Measurements from ENCODE around the gene VWA1. TPM values are rescaled to one million over a fixed set of nuclear protein-coding genes. Genes with fewer than 3 reads are reported as not detected.
A peak's percentile ranks its signal among the peaks of the same experiment; 100 is the strongest.
"Not testable (repeated sequence)": the region's sequence is repeated elsewhere in the genome, so short reads cannot be mapped to it uniquely, and the experiment has no call there.

Gene VWA1
- total and polyA plus RNA-seq, 5 experiments from 2014 or later: not detected

GRCh38 chr1:1406821-1407635 is 28.5 kb upstream of the VWA1 start, which contains the start of gene MRPL20:
Gene MRPL20 (minus strand): TSS chr1:1407293. CDS start chr1:1407217, 76 bp downstream.
- peak within 1 kb of the TSS; percentile 88 to 97 (median 92) for H3K4me3 Mint-ChIP-seq
- H3K27me3 Mint-ChIP-seq: no peaks in the 10 kb centered on the region
- ATAC-seq (peak; percentile 94 to 95), DNase-seq (peak; percentile 90 to 98 (median 94))
- peaks cover 17 to 57% (median 37%) of the 10 kb centered on the region in 4 donors for H3K4me1 Mint-ChIP-seq
- no peaks in the 10 kb centered on the region for H3K9me3 Mint-ChIP-seq
- H3K27ac Mint-ChIP-seq: peak within 1 kb of the TSS; percentile 89 to 98 (median 96)
- H3K36me3 Mint-ChIP-seq: peaks cover 0 to 42% (median 7%) of the 10 kb centered on the region in 3 donors
- POLR2A ChIA-PET: interaction anchor here (0.7 to 5.7 kb wide), 20 partner anchors 9 to 476 kb away, joined by 3 to 70 read pairs (median 4); partner anchors contain the start of genes AURKAIP1, CCNL2, MIB2 and MXRA8

GRCh38 chr1:1407636-1408318 is 27.7 kb upstream of the VWA1 start:
- Mint-ChIP-seq H3K4me3 (peak overlapping the region; percentile 79 to 96 (median 86)), H3K27ac (peak overlapping the region; percentile 31 to 94 (median 89)), H3K36me3 (peaks cover 0 to 34% (median 7%) of the 10 kb centered on the region in 3 donors), H3K4me1 (peaks cover 15 to 53% (median 33%) of the 10 kb centered on the region in 4 donors), H3K9me3 (no peaks in the 10 kb centered on the region), H3K27me3 (no peaks in the 10 kb centered on the region)
- DNase-seq (peak in 3 of 10 donors; percentile 14 to 58 (median 35)), ATAC-seq (no peak)
- POLR2A ChIA-PET: interaction anchor here (0.7 to 5.7 kb wide), 16 partner anchors 9 to 475 kb away, joined by 3 to 70 read pairs (median 6); partner anchors contain the start of genes AURKAIP1, CCNL2, MIB2 and MXRA8

- POLR2A ChIA-PET: interaction anchor here (1.7 kb wide), 1 partner anchor 11 kb away, joined by 6 read pairs; the partner anchor contains the start of gene CCNL2
- peak overlapping the region in 2 of 10 donors; percentile 34 to 63 for H3K27ac Mint-ChIP-seq
- H3K9me3 Mint-ChIP-seq, DNase-seq, ATAC-seq, H3K27me3 Mint-ChIP-seq: not testable (repeated sequence)
- H3K4me1 Mint-ChIP-seq: peaks cover 12 to 44% (median 24%) of the 10 kb centered on the region in 4 donors
- H3K36me3 Mint-ChIP-seq: peaks cover 0 to 16% (median 0%) of the 10 kb centered on the region in 3 donors
- peak overlapping the region in 2 of 10 donors; percentile 54 to 58 for H3K4me3 Mint-ChIP-seq
Observed at GRCh38 chr1:1410238-1410637, 25.3 kb upstream of the VWA1 start.

GRCh38 chr1:1411626-1412025 is 23.9 kb upstream of the VWA1 start:
- ATAC-seq: no peak
- peaks cover 0 to 6% (median 0%) of the 10 kb centered on the region in 3 donors for H3K36me3 Mint-ChIP-seq
- no peaks in the 10 kb centered on the region for H3K27me3 Mint-ChIP-seq
- peak in 1 of 10 donors; percentile 28 for DNase-seq
- no peaks in the 10 kb centered on the region for H3K9me3 Mint-ChIP-seq
- no peak overlapping the region for H3K4me3 Mint-ChIP-seq
- POLR2A ChIA-PET: interaction anchor here (1.7 kb wide), 1 partner anchor 12 kb away, joined by 6 read pairs; the partner anchor contains the start of gene CCNL2
- H3K27ac Mint-ChIP-seq: peak overlapping the region in 5 of 10 donors; percentile 43 to 78 (median 74)
- peaks cover 0 to 31% (median 16%) of the 10 kb centered on the region in 4 donors for H3K4me1 Mint-ChIP-seq

- POLR2A ChIA-PET, H3K36me3 Mint-ChIP-seq, H3K4me3 Mint-ChIP-seq, H3K27me3 Mint-ChIP-seq, ATAC-seq, DNase-seq, H3K9me3 Mint-ChIP-seq: not testable (repeated sequence)
- peaks cover 0 to 27% (median 15%) of the 10 kb centered on the region in 4 donors for H3K4me1 Mint-ChIP-seq
- H3K27ac Mint-ChIP-seq: peak overlapping the region in 5 of 10 donors; percentile 10 to 46 (median 18)
Observed at GRCh38 chr1:1412311-1412902, 23.1 kb upstream of the VWA1 start.

- Mint-ChIP-seq H3K27me3 (no peaks in the 10 kb centered on the region), H3K36me3 (no peaks in the 10 kb centered on the region), H3K27ac (no peak overlapping the region), H3K4me1 (peaks cover 0 to 4% (median 3%) of the 10 kb centered on the region in 4 donors), H3K4me3 (no peak overlapping the region), H3K9me3 (no peaks in the 10 kb centered on the region)
- ATAC-seq: no peak
- DNase-seq: peak in 1 of 10 donors; percentile 44
- POLR2A ChIA-PET: no interaction called here
Observed at GRCh38 chr1:1415751-1416150, 19.7 kb upstream of the VWA1 start.

- H3K27me3 Mint-ChIP-seq, H3K36me3 Mint-ChIP-seq: not testable (repeated sequence)
- H3K4me3 Mint-ChIP-seq: peak overlapping the region in 1 of 10 donors; percentile 33
Observed at GRCh38 chr1:1417396-1417795, 18.1 kb upstream of the VWA1 start.

GRCh38 chr1:1417825-1418463 is 17.5 kb upstream of the VWA1 start:
- H3K27ac Mint-ChIP-seq: peak overlapping the region in 1 of 10 donors; percentile 80
- DNase-seq: peak in 1 of 10 donors; percentile 38
- H3K36me3 Mint-ChIP-seq, H3K27me3 Mint-ChIP-seq, ATAC-seq, H3K4me1 Mint-ChIP-seq, H3K9me3 Mint-ChIP-seq: not testable (repeated sequence)
- POLR2A ChIA-PET: interaction anchor here (1.6 kb wide), 1 partner anchor 11 kb away, joined by 6 read pairs; the partner anchor contains the start of gene MRPL20
- H3K4me3 Mint-ChIP-seq: peak overlapping the region in 2 of 10 donors; percentile 33 to 63

More at GRCh38 chr1:1417396-1417795, 18.1 kb upstream of the VWA1 start:
- not testable (repeated sequence) for DNase-seq, H3K9me3 Mint-ChIP-seq, ATAC-seq, H3K4me1 Mint-ChIP-seq, H3K27ac Mint-ChIP-seq
- POLR2A ChIA-PET: interaction anchor here (1.6 kb wide), 1 partner anchor 10 kb away, joined by 6 read pairs; the partner anchor contains the start of gene MRPL20

GRCh38 chr1:1418464-1419362 is 16.8 kb upstream of the VWA1 start:
- peak overlapping the region in 1 of 10 donors; percentile 80 for H3K27ac Mint-ChIP-seq
- H3K4me1 Mint-ChIP-seq: peaks cover 0 to 7% (median 4%) of the 10 kb centered on the region in 4 donors
- H3K36me3 Mint-ChIP-seq: no peaks in the 10 kb centered on the region
- peaks cover 0 to 13% (median 3%) of the 10 kb centered on the region in 5 donors for H3K27me3 Mint-ChIP-seq
- ATAC-seq: no peak
- DNase-seq: peak in 1 of 10 donors; percentile 48
- no peaks in the 10 kb centered on the region for H3K9me3 Mint-ChIP-seq
- H3K4me3 Mint-ChIP-seq: peak overlapping the region in 3 of 10 donors; percentile 16 to 63 (median 27)
- POLR2A ChIA-PET: interaction anchor here (1.6 kb wide), 1 partner anchor 12 kb away, joined by 6 read pairs; the partner anchor contains the start of gene MRPL20

- POLR2A ChIA-PET: interaction anchor here (1.6 to 1.7 kb wide), 2 partner anchors 12 to 14 kb away, joined by 4 to 6 read pairs; partner anchors contain the start of gene MRPL20
- no peaks in the 10 kb centered on the region for H3K9me3 Mint-ChIP-seq
- H3K27me3 Mint-ChIP-seq: peaks cover 0 to 15% (median 3%) of the 10 kb centered on the region in 5 donors
- DNase-seq (peak in 1 of 10 donors; percentile 58), ATAC-seq (no peak)
- H3K27ac Mint-ChIP-seq: no peak overlapping the region
- peak overlapping the region in 1 of 10 donors; percentile 12 for H3K4me3 Mint-ChIP-seq
- no peaks in the 10 kb centered on the region for H3K36me3 Mint-ChIP-seq
- H3K4me1 Mint-ChIP-seq: peaks cover 0 to 7% (median 4%) of the 10 kb centered on the region in 4 donors
Observed at GRCh38 chr1:1419363-1419812, 16.1 kb upstream of the VWA1 start.
